CD14-positive monocyte (primary cell): ENCODE measurements around the gene ODAD2. TPM values are rescaled to one million over a fixed set of nuclear protein-coding genes. Genes with fewer than 3 reads are reported as not detected.

ENCODE experiments used
- DNase-seq, 3 donors: peaks; one replicate each; pipeline ENCODE4 v3.0.0-alpha.2; 2011 to 2022
- H2AFZ ChIP-seq: 2 replicates; pipeline ENCODE4 v1.6.0; 2012; ENCODE audit warnings: mild to moderate bottlenecking, low read depth, low read length, inconsistent platforms; ENCODE audit not compliant: insufficient read depth, poor library complexity, severe bottlenecking
- H3K27ac ChIP-seq, 2 donors: 1 replicate in 1 of 2; 2 replicates in 1 of 2; pipeline ENCODE4 v1.5.1; 2012 to 2013; ENCODE audit warnings: low read length in 2 of 2, control low read depth in 1 of 2, inconsistent platforms in 1 of 2, low read depth in 1 of 2, mild to moderate bottlenecking in 1 of 2
- H3K27me3 ChIP-seq, 2 donors: one replicate each; pipeline versions ENCODE4 v1.6.0 to v1.6.1; 2011 to 2013; ENCODE audit warnings: low read length in 2 of 2; ENCODE audit not compliant: control insufficient read depth in 2 of 2, insufficient read depth in 2 of 2
- H3K36me3 ChIP-seq, 2 donors: replicated peaks in 1 of 2; 1 replicate in 1 of 2; 2 replicates in 1 of 2; pipeline versions ENCODE4 v1.5.1 to v1.6.1; 2012 to 2013; ENCODE audit warnings: low read length in 2 of 2, control low read depth in 1 of 2, inconsistent platforms in 1 of 2, mild to moderate bottlenecking in 1 of 2; ENCODE audit not compliant: insufficient read depth in 2 of 2, control insufficient read depth in 1 of 2
- H3K4me1 ChIP-seq, 2 donors: 1 replicate in 1 of 2; 2 replicates in 1 of 2; pipeline versions ENCODE4 v1.5.1 to v1.6.1; 2012 to 2013; ENCODE audit warnings: low read length in 2 of 2, control low read depth in 1 of 2, inconsistent platforms in 1 of 2, mild to moderate bottlenecking in 1 of 2, moderate library complexity in 1 of 2; ENCODE audit not compliant: insufficient read depth in 2 of 2, control insufficient read depth in 1 of 2
- H3K4me2 ChIP-seq: replicated peaks from 2 replicates; pipeline ENCODE3; 2012; ENCODE audit warnings: low read length, moderate library complexity, mild to moderate bottlenecking; ENCODE audit not compliant: poor library complexity, severe bottlenecking; ENCODE audit errors: extremely low read depth
- H3K4me3 ChIP-seq, 3 experiments: fragments of 200-600 bp in 1 of 3; sonication (generic) in 1 of 3; replicated peaks in 1 of 3; 1 replicate in 2 of 3; 2 replicates in 1 of 3; pipeline ENCODE4 v1.5.1; 2011 to 2013; ENCODE audit warnings: low read length in 3 of 3, mild to moderate bottlenecking in 3 of 3, control low read depth in 2 of 3, low read depth in 2 of 3, inconsistent platforms in 1 of 3, moderate library complexity in 1 of 3
- H3K79me2 ChIP-seq: 2 replicates; pipeline ENCODE4 v1.6.0; 2012; ENCODE audit warnings: mild to moderate bottlenecking, control low read depth, inconsistent platforms, low read length, moderate library complexity; ENCODE audit not compliant: insufficient read depth
- H3K9ac ChIP-seq: 2 replicates; pipeline ENCODE4 v1.6.0; 2017; ENCODE audit warnings: low read length, mild to moderate bottlenecking; ENCODE audit not compliant: insufficient read depth, poor library complexity, severe bottlenecking
- H3K9me3 ChIP-seq, 2 donors: replicated peaks in 1 of 2; 1 replicate in 1 of 2; 2 replicates in 1 of 2; pipeline versions ENCODE4 v1.5.1 to v1.6.1; 2012 to 2013; ENCODE audit warnings: low read length in 2 of 2, control low read depth in 1 of 2; ENCODE audit not compliant: control insufficient read depth in 1 of 2, insufficient read depth in 1 of 2
- H4K20me1 ChIP-seq: 2 replicates; pipeline ENCODE4 v1.6.0; 2012; ENCODE audit warnings: mild to moderate bottlenecking, low read length, control low read depth, moderate library complexity; ENCODE audit not compliant: insufficient read depth
- H3K27ac Mint-ChIP-seq, 7 donors: one replicate each; pipeline ENCODE4 v1.8.0; 2020; ENCODE audit warnings: mild to moderate bottlenecking in 7 of 7, mixed read lengths in 7 of 7, moderate library complexity in 6 of 7, inconsistent platforms in 2 of 7
- H3K27me3 Mint-ChIP-seq, 3 donors: one replicate each; pipeline ENCODE4 v1.8.0; 2021 to 2022; ENCODE audit warnings: low read depth in 3 of 3, mild to moderate bottlenecking in 3 of 3, mixed read lengths in 3 of 3, moderate library complexity in 3 of 3, inconsistent platforms in 1 of 3
- H3K36me3 Mint-ChIP-seq, 2 donors: one replicate each; pipeline ENCODE4 v1.8.0; 2020; ENCODE audit warnings: mixed read lengths in 2 of 2, inconsistent platforms in 1 of 2, mild to moderate bottlenecking in 1 of 2
- H3K4me1 Mint-ChIP-seq: one replicate; pipeline ENCODE4 v1.8.0; 2020; ENCODE audit warnings: mild to moderate bottlenecking, mixed read lengths
- H3K4me3 Mint-ChIP-seq, 2 donors: one replicate each; pipeline ENCODE4 v1.8.0; 2020; ENCODE audit warnings: mild to moderate bottlenecking in 2 of 2, mixed read lengths in 2 of 2, moderate library complexity in 1 of 2
- H3K9me3 Mint-ChIP-seq, 7 donors: one replicate each; pipeline ENCODE4 v1.8.0; 2020 to 2022; ENCODE audit warnings: mixed read lengths in 7 of 7, mild to moderate bottlenecking in 6 of 7, moderate library complexity in 6 of 7, inconsistent platforms in 2 of 7
- WGBS: methylation state at CpG from one replicate; pipeline ENCODE4 v1.1.5; 2013; ENCODE audit warnings: missing lambda C conversion rate; ENCODE audit not compliant: insufficient coverage; 5-methylcytosine and 5-hydroxymethylcytosine counted together
- intact Hi-C, 2 donors: fragments of 100-400 bp; cut with micrococcal nuclease; formaldehyde crosslinking; loops; one replicate each; pipeline versions ENCODE4 v1.15.0 to v1.15.1; 2023
- polyA plus RNA-seq, 3 donors: library from polyadenylated mRNA; depleted of rRNA in 1 of 3; unstranded in 2 of 3; stranded (reverse) in 1 of 3; fragments of 300-500 nt in 2 of 3; fragments of >200 nt in 1 of 3; fragmentation: Illumina TruSeq in 2 of 3; gene quantifications; 1 replicate in 2 of 3; 2 replicates in 1 of 3; pipeline ENCODE4 v1.2.3, GENCODE V29; 2012 to 2021
- TF ChIP-seq, protein P1 (sequence below): fragments of 200-600 bp; IDR thresholded peaks from one replicate; pipeline ENCODE4 v1.8.0; 2022; ENCODE audit warnings: antibody characterized with exemption, mild to moderate bottlenecking

Gene ODAD2
- polyA plus RNA-seq, 3 donors: not detected

DNA sequence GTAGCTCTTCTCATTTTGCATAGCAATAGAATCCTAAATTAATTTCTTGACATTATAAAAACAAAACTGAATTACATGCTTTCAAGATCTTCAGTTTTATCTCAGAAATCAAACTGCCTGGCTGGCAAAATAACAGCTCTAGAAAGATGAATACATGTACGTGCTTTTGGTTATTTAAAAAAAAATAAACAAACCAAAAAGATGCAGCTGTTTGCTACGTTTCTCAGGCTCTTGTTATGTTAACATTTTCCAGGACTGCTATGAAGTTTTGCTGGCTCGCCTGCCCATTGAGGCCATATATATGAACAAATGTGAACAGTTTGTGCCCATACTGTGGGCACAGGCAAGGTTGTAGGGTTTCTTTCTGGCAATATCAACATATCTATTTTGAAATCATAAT, 86.6 kb downstream of the ODAD2 start:
- Histone ChIP-seq H3K79me2 (no peaks in the 10 kb centered on the region), H3K36me3 (no peaks in the 10 kb centered on the region), H3K4me2 (no peak overlapping the region), H3K9me3 (no peaks in the 10 kb centered on the region), H3K27me3 (no peaks in the 10 kb centered on the region), H3K9ac (no peak overlapping the region), H3K4me1 (no peaks in the 10 kb centered on the region), H4K20me1 (no peaks in the 10 kb centered on the region), H3K4me3 (no peak overlapping the region), H2AFZ (no peak overlapping the region), H3K27ac (no peak overlapping the region)
- no CpG with 5 or more reads among the region's 3 CpGs for WGBS
- DNase-seq: no peak
- H3K4me3 Mint-ChIP-seq: no peak overlapping the region
- H3K4me1 Mint-ChIP-seq: no peaks in the 10 kb centered on the region
- TF ChIP-seq, protein P1, sequence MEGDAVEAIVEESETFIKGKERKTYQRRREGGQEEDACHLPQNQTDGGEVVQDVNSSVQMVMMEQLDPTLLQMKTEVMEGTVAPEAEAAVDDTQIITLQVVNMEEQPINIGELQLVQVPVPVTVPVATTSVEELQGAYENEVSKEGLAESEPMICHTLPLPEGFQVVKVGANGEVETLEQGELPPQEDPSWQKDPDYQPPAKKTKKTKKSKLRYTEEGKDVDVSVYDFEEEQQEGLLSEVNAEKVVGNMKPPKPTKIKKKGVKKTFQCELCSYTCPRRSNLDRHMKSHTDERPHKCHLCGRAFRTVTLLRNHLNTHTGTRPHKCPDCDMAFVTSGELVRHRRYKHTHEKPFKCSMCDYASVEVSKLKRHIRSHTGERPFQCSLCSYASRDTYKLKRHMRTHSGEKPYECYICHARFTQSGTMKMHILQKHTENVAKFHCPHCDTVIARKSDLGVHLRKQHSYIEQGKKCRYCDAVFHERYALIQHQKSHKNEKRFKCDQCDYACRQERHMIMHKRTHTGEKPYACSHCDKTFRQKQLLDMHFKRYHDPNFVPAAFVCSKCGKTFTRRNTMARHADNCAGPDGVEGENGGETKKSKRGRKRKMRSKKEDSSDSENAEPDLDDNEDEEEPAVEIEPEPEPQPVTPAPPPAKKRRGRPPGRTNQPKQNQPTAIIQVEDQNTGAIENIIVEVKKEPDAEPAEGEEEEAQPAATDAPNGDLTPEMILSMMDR: no peak
- H3K9me3 Mint-ChIP-seq: peaks cover 0 to 5% (median 2%) of the 10 kb centered on the region in 7 donors
- no peaks in the 10 kb centered on the region for H3K36me3 Mint-ChIP-seq
- H3K27me3 Mint-ChIP-seq: no peaks in the 10 kb centered on the region
- intact Hi-C loops: no loop called here
- H3K27ac Mint-ChIP-seq: no peak overlapping the region

GRCh38 chr10:27911539-27911938, 87.3 kb downstream of the ODAD2 start:
- TF ChIP-seq, protein P1: no peak
- no peak overlapping the region for H2AFZ ChIP-seq
- H3K4me3 Mint-ChIP-seq: no peak overlapping the region
- no peak overlapping the region for H3K9ac ChIP-seq
- no peaks in the 10 kb centered on the region for H3K36me3 Mint-ChIP-seq
- H3K4me1 Mint-ChIP-seq: no peaks in the 10 kb centered on the region
- H3K4me2 ChIP-seq: no peak overlapping the region
- intact Hi-C loops: no loop called here
- no peak for DNase-seq
- no peaks in the 10 kb centered on the region for H3K9me3 ChIP-seq
- H3K36me3 ChIP-seq: no peaks in the 10 kb centered on the region
- H3K27me3 ChIP-seq: no peaks in the 10 kb centered on the region
- no peak overlapping the region for H3K4me3 ChIP-seq
- H3K79me2 ChIP-seq: no peaks in the 10 kb centered on the region
- H3K27ac ChIP-seq: no peak overlapping the region
- no peaks in the 10 kb centered on the region for H3K4me1 ChIP-seq
- H3K27me3 Mint-ChIP-seq: no peaks in the 10 kb centered on the region
- no peak overlapping the region for H3K27ac Mint-ChIP-seq
- peaks cover 0 to 5% (median 2%) of the 10 kb centered on the region in 7 donors for H3K9me3 Mint-ChIP-seq
- no peaks in the 10 kb centered on the region for H4K20me1 ChIP-seq
- 97% methylated on average over 3 of the region's 4 CpGs for WGBS
